OCI-M2 (cell line): ENCODE measurements around the gene ADIRF.
"Not testable (repeated sequence)": the region's sequence is repeated elsewhere in the genome, so short reads cannot be mapped to it uniquely, and the experiment has no call there.

ENCODE experiments used
- DNase-seq: peaks from one replicate; lab custom pipeline; 2025; ENCODE audit not compliant: unreplicated experiment; lab: John Stamatoyannopoulos, UW

The ADIRF gene

DNA sequence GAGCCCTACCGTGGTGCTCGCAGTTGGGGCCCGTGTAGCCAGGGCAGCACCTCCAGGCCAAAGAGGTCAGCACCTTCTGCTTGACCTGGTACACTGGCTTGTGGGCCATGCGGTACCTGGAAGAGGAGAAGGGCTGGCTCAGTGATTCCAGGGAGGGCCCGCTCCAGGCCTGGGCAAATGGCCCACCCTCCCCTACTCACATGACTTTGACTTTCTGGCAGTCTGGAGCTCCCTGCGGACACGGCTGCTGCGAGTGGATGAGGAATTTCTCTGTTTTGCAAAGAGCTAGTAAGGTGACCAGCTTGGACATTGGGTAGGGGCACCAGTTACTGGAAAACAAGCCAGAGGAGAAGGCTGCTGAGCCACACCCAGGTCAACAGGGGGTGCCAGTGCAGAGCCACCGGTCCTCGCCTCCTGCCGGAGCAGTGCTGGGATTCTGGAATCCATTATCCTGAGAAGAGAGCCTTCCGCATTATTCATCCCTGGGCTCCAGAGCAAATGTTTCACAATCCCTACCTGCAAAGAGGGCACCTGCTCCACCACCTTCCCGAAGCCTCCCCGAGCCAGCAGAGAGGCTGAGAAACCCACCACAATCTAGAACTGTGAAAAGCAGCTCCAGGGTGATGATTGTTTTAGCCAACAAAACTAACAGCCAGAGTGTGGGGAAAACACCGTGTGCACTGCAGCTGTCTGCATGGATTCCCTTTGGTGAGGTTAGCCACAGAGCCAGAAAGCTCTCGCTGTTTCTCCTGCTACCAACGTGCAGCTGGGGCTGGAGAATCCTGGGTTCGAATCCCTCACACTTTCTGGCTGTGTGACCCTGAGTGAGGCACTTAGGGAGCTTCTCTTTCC lies 22.7 kb upstream of the ADIRF start:
- no peak for DNase-seq

DNA sequence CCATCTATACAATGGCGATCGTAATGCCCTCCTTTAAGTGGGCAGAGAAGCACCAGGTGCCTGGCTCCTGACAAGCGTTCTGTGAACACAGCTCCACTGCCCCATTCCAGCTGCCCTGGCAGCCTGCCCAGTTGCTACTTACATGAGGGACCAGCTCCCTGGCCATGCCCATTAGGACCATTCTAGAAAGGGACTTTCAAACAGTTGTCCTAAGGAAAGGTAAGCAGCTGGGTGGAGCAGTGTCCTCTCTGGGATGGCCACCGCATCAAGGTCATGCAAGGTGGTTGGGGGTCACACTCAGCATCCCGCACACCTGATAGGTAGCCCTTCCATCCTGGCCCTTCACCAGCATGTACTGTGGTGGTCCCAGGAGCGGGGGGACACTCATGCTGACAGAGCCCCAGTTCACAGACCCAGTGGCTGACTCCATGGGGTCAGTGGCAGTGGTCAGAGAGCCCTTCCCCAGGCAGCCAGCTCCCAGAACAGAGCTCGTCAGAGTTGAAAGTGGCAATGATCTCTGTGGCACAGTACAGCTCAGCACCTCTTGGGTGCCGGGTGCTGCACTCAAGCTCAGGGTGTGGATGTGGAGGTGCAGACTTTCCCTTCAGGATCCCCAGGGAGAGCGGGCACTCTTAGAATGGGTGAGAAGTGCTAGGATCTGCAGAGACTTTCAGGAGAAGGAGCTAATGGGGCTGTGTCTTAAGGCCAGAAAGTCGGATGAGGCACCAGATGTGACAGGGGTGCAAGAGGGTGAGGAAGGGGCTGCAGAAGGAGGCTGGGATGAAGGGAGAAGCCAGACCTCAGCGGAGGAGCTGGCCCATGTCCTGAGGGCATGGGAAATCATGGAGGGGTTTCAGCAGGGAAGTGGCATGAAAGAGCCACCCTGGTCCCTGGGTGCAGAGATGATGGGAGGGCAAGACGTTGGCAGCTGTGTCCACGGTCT lies 21.8 kb upstream of the ADIRF start:
- no peak for DNase-seq

DNA sequence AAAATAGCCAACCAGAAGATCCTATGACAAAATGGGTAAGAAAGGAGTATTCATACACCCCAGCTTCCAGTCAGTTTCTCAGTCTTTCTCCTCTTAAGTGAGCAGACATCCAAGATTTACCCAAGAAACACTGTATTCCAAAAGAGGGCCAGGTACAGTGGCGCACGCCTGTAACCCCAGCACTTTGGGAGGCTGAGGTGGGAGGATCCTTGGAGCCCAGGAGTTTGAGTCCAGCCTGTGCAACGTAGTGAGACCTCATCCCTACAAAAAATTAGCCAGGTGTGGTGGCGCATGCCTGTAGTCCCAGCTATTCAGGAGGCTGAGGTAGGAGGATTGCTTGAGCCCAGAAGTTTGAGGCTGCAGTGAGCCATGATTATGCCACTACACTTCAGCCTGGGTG lies 20.5 kb upstream of the ADIRF start:
- DNase-seq: not testable (repeated sequence)

DNA sequence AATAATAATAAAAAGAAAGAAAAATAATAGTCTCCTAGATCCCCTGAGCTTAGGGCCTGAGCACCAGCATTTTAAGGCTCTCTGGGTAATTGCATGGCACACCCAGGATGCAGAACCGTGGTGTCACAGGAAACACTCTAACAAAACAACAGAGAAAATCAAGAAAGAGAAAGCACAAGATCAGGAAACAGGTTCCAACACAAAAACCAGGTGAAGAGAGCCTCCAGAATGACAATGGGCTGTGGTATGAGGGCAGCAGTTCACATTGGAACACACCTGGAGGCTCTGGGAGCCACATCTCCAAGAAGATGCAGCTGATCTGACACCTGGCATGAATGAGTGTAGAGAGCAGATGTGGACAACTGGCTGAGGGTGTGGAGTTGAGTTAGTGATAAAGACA lies 17.9 kb upstream of the ADIRF start:
- DNase-seq: no peak

DNA sequence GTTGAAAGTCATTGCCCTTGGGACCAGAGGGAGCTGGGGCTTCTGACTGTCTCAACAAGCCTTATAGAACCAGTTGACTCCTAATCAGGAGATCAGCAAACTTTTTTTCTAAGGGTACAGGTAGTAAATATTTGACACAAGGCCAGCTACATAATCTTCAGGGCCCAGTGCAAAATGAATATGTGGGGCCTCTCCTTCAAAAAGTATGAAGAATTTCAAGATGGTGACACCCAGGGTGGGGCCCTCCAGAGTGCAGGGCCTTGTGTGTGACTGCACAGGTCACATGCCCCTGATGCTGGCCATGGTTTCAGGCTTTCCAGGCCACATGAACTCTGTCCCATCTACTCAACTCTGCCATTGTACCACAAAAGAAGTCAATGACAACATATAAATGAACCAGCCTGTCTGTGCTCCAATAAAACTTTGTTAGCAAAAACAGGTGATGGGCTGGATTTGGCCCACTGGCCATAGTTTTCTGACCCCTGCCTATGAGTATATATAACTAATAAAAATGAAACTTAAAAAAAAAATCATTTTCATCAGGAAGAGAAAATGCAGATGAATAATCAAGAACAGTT lies 17.0 kb upstream of the ADIRF start:
- no peak for DNase-seq

DNA sequence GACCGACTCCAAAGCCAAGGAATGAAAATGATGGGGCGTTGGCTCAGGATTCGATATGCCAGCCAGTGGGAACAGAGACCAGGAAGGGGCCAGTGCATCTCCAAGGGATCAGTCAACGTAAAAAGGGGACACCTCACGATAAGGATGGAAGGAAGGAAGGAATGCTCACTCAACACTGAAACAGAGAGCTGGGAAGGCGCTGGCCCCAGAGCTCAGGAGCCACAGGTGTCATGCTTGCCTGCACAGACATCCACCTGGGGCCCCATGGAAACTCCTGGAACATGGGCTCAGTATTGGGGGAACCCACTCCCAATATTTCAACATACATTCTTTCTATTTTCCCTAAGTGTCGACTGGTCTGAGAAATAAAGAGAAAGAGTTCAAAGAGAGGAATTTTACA lies 16.2 kb upstream of the ADIRF start:
- no peak for DNase-seq

DNA sequence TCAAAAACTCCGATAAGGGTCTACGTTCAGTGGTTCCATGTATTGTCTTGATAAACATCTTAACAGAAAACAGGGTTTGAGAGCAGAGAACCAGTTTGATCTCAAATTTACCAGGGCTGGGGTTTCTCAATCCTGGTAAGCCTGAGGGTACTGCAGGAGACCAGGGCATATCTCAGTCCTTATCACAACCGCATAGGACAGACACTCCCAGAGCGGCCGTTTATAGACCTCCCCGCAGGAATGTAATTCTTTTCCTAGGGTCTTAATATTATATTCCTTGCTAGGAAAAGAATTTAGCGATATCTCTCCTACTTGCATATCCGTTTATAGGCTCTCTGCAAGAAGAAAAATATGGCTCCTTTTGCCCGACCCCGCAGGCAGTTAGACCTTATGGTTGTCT lies 15.6 kb upstream of the ADIRF start:
- not testable (repeated sequence) for DNase-seq

DNA sequence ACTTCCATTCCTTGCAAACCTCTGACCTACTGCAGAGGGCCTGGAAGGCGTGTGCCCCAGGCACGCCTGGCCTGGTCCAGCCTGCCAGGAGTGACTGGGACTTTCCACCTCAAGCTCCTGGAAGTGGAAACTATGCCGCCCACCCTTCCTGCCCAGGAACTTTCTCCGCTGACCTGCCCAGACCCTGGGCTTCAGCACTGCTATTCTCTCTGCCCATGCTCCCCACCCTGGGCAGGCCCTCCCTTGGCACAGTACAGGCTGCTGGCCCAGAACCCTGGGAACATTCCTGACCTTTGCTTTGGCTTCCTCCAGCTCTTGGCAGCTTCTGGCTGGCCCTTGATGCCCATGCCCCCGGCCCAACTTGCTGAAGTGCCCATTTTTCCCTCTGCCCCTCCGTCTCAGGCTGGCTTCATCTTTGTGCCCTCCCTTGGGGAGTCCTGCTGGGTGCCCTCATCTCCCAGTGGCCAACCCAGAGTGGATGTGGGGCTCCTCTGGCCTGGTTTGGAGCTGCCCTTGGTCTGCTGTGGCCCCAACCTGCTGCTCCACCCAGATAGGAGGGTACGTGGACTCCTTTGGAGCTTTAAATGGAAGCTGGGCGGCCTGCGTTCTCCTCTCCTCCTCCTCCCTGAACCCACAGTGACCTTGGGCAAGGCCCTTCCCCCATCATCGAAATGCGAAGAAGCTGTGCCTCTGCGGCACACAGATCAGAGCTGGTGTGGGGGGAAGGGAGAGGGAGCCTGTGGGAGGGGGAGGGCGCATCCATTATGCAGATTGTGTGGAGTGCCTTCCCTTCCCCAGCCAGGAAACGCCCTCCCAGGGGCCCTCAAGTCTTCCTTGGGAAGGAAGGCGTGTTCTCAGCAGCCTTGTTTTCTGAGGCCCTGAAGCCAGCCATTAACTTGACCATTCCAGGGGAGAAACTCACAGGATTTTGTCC lies 14.3 kb upstream of the ADIRF start:
- no peak for DNase-seq

DNA sequence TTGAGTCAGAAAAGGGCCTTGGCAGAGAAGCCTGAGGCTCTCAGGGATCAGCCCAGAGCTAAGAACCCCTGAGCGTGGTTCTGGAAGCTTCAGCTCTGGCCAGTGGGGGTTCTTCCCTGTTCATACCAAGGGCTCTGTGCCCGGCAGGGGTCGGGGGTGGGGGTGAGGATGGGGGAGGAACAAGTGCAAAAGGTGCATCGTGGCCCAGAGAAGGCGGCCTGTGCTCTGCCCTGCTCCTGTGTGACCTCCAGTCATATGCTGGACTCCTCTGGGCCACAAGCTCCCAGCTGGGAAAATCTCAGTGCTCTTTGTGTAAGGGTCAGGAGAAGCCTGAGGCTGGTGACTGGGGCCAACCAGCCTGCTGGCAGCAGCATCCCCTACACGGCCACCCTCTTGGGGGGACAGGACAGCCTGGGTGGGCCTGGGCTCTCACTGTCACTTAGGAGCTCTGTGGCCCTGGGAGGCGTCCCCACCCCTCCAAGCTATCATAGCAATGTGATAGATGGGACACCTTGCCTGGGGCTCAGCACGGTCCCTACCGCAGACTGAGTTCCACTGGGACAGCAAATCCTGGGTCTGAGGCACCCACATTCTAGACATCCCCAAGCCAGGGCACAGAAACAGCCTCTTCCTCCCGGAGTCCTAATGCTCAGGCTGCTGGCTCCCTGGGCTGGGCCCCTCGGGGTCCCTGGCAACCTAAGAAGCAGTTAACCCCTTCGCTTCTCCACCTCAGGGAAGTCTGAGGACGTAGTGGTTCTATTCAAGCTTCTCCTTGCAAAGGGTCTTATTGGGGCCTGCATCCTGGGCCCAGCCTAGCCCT lies 13.4 kb upstream of the ADIRF start:
- no peak for DNase-seq

DNA sequence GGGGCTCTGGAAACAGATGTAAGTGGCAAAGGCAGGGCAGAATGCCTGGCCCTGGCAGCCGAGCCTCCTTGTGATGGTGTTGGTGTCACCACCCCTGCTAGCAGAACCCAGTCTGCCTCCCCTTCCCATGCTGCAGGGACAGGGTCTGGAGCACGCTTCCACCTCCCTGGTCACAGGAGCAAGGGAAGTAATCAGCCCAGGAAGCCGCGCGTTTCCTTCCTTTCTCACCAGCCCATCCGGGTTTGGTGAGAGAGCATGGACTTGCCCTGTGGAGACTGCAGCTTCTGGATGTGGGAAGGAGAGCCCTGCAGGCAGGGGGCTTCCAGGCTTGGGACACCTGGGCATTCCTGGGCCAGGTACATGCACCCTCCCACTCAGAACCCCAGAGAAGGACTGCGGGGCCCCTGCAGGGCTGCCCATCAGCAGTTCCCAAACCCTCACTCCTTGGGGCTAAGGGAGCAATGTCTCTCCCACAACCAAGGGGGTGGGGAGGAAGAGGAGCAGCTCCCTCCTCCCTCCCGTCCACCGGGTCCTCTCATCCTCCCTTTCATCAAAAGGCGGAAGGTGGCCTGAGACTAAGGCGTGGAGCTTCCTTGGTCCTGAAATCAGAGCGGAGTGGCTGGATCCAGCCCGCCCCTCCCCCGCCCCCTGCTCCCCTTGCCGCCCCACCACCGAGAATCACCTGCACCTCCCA lies 12.6 kb upstream of the ADIRF start:
- DNase-seq: no peak

DNA sequence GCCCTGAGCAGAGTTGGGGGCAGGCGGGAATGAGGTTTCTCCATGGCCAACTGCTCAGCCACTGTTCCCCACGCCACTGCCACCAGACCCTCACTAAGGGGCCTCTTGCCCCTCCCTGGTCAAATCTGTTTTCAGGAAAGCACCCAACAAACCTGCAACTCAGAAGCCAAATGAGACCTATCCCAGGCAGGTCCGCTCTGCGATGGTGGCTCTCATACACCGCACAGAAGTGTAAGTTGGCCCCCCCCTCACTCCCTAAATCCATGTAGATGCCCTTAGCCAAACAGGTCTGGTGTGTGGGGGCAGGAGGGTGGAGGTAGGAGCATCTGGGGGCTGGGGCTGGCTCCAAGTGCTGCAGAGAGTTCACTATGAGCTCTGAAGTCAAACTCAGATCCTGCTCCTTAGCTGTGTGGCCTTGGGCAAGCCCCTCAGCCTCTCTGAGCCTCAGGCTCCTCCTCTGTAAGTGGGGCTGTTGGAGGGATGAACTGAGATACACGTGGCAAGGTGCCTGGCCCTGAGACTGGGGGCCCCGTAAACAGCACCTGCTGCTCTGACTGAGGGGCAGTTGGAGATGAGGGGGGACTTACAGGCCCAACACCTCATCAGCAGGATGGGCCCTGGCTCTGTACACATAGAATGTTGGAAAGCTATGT lies 12.0 kb upstream of the ADIRF start:
- no peak for DNase-seq

DNA sequence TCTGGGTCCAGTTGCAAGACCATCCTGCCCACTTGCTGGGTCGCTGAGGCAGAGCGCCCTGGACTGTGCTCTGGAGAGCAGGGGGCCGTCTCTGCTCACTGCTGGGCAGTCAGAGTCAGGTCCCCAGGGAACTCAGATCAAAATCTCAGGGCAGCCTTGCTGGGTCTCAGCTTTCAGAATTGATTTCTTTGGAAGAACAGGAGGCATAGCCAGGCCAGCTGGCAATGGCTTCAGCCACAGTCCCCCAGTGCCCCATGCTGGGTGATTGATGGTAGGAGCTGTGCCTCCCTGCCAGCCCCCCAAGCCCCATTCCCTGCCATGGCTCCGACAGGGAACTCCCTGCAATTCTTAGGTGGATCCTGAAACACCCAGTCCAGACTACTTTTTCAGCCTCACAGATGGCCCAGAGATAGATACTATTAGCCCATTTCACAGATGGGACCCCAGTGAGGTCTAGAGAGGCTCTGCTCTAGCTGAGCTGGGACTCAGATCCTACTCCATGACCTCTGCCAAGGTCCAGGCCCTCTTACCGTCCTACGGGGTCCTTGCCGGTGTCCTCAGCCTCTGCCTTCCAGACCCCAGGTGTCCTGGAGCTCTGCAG lies 11.3 kb upstream of the ADIRF start:
- DNase-seq: no peak

DNA sequence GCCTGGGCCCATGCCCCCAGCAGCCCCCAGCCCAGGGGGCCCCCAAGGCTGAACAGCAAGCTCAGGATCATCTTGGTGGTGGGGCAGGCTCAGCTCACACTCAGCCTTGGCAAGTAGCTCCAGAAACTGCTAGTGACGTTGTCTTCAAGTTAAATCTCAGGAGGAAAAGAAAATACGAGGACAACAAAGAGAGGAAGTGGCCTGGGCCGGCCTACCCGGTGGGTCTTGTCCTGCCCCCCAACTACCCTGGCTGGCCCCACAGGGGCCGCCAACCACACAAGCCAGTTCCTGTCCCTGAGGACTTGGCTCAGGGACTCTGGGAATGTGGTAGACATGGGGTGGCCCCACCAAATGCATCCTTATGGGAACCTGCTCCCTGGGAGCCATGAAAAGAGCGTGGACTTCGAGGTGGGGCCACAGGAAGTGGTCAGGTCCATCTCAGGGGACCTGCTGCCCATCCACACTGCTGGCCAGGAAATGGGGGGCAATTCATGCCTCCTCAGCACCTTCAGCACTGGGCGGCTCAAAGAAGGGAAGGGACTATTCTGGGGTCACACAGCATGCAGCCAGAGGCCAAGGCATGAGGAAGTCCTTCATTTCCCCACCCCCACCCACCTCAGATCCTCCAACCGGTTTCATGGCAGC lies 10.7 kb upstream of the ADIRF start, which contains the start of gene MMRN2:
TSS of gene MMRN2 (minus strand) at position 145 of the 645 bp plus-strand sequence. CDS start at position 71, 74 bp downstream.
- DNase-seq: no peak

DNA sequence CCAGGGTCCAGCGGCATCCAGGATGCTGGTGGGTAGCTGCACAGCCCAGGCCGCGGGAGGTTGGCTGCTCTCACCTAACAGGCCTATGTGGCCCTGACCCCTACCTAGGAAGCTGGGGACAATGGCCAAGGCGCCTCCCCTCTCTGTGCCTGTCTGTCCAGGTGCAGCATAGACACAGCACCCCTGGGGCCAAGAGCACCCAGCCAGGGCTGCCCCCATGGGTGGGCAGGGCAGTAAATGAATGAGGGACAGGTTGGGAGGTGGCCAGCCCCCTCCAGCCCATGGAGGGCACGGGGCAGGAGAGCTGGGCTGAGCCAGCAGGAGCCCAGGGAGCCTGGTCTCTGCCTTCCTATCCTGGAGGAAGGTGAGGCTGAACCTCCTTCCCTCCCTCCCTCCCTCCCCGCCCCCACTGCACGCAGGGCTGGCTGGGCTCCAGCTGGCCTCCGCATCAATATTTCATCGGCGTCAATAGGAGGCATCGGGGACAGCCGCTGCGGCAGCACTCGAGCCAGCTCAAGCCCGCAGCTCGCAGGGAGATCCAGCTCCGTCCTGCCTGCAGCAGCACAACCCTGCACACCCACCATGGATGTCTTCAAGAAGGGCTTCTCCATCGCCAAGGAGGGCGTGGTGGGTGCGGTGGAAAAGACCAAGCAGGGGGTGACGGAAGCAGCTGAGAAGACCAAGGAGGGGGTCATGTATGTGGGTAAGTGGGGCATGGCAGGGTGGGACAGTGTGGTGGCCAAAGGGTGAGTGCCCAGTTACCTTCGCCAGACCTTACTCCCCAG lies 10.0 kb upstream of the ADIRF start, which contains the start of gene SNCG:
TSS of gene SNCG (plus strand) at position 484 of the 785 bp plus-strand sequence. CDS start at position 583, 99 bp downstream.
- no peak for DNase-seq

DNA sequence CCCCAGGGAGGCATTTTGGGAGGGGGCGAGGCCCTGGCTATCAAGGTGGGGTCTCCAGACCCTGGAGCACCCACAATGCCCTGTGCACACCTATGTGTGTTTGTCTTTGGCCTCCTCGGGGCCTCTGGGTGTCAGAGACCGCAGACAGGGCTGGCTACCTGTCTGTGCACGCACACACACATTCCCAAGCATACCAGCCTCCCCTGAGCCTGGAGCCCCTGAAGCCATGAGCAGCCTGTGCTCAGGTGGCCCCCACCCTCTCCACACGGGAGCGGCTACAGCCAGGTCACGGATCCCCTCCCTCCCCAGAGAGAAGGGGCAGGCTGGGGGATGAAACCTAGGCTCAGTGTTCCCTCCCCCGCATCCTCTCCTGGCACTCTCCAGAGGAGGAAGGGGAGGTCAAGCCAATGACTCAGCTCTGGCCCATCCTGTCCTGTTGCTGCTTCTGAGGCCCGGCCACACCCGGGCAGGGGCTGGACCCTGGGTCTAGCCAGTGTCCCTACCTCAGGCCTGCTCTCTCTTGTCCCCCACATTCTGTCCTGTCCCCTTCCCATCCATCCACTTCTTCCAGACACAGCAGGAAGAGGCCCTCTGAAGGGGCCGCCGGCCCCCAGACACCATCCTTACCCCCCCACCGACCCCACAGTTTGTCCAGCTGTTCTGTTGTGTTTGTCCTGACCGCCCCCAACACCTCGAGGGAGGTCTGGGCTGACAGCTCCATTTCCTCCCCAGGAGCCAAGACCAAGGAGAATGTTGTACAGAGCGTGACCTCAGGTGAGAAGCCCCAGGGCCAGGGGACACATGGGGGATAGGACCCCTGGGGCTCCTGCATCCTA lies 9.2 kb upstream of the ADIRF start:
- no peak for DNase-seq

DNA sequence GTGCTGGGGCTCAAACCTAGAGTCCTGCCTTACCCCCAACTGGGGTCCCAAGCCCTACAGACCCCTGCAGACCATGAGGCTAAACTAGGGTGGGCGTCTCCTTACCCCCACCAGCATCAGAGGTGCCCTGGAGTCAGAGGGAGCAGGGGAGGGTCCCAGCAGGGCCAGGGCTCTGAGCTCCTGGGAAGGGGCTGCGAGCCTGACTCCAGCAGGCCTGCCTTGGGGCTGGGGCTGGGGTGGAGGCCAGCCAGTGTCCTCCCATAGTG lies 8.6 kb upstream of the ADIRF start:
- no peak for DNase-seq
